IPS DF 4.7 (cell line): ENCODE results near the gene DECR2.

Experiments
- DNase-seq: peaks from one replicate; pipeline ENCODE4 v3.0.0-alpha.2; 2013; ENCODE audit warnings: low spot score; ENCODE audit errors: extremely low read depth

The DECR2 gene

DNA sequence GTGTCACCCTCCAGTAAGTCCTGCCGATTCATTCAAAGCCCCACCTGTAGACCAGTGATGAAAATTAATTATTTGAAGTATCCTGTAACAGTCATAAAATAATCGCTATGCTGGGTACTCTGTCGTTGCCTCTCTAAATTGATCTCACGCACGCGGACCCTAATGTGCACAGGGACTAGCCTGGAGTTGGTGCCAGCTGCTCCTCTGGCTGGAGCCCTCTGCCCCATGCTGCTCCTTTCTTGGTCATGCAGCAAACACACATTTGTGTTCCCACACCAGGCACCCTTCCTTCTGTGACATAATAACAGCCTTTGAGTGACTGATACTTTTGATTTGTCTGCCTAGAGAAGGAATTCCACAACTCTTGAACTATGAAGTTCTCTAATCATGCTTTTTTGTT, 39.8 kb downstream of the DECR2 start:
- no peak for DNase-seq

DNA sequence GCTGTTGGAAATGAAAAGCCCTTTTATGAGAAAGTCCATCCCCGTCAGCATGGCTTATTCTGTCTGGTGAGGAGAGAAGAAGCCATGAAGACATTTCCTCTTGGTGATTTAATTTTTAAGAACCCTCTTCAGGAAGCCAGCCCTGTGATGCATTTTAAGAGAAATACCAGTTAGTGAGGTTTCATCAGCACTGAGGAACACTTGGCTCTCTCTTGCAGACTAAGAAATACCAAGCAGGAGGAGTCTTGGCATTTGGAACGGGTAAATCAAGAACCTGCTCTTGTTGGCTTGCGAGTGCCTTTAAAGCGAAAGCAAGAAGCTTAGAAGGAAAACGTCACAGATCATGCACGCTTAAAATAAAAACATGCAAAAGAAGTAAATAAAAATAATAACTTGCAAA, 41.3 kb downstream of the DECR2 start:
- DNase-seq, result no peak

DNA sequence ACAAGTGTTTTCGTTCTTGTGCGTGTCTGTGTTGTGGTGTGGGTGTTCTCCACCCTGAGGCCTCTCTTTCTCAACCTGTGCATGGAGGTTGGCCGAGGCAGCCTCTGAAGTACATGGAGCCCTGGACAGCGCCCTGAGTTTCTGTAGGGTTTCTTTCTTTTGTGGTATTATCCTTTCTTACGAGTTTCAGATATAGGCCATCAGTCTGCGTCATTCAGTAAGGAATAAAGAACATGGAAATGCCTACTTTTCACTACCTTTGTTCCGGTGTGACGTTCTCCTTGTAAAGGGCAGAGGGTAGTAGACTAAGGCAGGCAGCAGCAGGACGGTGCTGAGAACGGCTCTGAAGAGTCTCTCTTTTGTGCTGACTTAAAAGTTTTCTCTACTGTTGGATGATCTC, 42.3 kb downstream of the DECR2 start:
- DNase-seq, result no peak

DNA sequence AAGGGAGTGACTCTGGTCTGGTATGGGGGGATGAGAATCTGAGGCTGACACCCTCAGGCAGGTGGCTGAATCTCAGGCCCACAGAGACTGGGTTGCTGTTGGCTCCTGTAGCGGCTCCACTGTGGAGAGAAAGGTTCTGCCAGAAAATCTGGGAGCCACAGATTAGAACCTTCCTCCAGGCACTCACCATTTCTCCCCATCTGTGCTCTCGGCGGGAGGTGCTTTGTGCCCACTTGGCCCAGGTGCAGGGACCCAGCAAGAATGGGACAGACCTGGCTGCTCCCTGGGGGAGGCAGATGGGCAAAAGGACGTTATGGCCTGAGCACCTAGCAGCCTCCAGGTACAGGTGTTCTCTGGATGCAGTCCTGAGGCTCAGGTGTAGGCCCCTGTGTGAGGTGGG, 43.9 kb downstream of the DECR2 start:
- DNase-seq, result no peak

DNA sequence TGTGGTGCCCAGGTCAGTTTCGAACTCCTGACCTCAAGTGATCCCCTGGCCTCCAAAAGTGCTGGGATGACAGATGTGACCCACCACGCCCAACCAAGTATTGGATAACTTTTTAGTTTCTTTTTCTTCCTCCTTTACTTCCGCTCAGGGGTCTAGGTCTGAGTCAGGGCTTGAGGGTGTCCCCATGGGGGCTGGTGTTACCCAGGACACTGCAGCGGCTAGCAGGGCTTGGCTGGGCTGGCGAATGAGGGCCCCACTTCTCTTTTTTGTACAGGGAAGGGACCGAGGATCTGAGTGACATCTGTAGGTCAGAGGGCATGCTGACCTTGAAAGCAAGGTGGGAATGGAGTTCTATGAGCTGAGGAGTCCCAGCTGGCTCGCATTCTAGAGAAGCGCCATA, 48.7 kb downstream of the DECR2 start:
- no peak for DNase-seq

DNA sequence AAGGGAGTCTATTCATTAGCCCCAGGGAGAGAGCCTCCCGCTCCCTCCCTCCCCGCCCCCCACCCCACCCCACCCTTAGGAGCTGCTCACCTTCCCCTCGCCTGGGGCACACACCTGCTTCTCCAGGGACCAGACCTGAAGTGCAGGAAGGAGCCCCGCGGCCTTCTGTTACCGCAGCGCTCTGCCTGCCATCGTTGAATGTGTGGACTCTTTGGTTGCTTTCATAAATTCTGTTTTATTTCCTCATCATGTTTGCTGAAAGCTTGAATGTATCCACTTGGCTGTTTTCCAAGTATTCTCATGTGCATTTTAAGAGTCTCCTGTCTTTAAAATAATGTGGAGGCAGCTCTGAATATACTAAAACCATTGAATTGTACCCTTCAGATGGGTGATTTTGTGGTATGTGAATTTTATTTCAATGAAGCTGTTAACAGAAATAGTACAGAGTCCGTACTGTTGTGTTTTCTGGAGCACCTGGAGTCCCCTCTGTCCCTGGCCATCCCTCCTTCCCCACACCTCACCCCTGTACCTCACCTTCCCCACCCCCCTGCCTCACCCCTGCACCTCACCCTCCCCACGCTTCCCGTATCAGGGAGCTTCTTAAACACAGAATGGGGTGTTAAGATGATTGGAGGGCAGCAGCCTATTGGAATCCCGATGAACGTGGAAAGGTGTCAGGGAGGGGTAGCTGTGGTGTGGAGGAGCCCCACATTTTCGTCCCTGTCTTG, 49.3 kb downstream of the DECR2 start:
- no peak for DNase-seq

DNA sequence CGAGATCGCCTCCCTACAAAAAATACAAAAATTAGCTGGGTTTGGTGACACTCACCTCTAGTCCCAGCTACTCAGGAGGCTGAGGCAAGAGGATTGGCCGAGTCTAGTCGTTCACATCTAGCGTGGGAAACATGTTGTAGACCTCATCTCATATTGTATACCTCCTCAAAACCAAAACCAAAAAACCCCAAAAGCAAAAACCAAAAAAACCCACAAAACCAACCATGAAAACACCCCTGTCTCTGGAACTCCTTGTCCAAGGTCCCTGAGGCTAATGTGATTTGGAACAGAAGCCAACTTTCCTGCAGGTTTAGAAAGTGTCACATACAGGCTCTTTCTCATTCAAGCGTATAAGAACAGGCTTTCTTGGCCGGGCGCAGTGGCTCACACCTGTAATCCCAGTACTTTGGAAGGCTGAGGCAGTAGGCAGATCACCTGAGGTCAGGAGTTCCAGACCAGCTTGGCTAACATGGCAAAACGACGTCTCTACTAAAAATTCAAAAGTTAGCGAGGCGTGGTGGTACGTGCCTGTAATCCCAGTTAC, 52.8 kb downstream of the DECR2 start:
- no peak for DNase-seq

DNA sequence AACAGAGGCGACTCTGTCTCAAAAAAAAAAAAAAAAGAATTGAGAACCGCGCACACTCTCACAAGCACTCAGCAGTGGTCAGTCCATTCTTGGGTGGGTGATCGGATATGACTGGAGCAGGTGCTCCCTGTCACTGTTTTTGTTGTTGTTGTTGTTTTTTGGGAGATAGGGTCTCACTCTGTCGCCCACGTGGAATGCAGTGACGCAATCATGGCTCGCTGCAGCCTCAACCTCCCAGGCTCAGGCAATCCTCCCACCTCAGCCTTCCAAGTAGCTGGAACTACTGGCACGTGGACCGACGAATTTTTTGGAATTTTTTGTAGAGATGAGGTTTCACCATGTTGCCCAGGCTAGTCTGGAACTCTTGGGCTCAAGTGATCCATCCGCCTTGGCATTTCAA, 53.8 kb downstream of the DECR2 start:
- DNase-seq, result no peak

DNA sequence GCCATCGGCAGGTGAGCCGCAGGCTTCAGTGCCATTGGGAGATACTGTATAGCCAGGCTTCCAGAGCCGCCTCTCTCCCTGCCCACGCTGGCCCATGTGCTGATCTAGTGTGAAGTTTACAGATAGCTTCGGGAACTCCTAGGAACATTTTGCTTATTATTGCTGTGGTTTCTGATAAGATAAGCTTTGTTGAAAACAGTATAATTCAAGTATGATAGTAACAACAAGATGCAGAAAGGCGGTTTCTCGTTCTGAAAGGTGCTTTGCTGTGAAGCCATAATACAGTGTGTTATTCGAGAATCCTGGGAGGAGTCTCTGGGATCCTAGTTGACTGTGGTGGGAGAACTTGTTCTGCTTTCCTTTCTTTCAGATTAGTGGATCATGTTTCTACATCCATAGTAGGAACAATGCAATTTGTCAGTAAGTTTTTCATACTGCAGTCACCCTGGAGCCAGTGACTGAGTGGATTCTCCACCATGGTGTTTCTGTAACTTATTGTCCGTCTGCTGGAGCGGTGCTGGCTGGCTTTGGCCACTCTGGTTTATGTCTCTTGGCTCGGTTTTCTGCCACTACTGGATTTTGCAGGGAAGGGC, 55.3 kb downstream of the DECR2 start:
- DNase-seq, result no peak

DNA sequence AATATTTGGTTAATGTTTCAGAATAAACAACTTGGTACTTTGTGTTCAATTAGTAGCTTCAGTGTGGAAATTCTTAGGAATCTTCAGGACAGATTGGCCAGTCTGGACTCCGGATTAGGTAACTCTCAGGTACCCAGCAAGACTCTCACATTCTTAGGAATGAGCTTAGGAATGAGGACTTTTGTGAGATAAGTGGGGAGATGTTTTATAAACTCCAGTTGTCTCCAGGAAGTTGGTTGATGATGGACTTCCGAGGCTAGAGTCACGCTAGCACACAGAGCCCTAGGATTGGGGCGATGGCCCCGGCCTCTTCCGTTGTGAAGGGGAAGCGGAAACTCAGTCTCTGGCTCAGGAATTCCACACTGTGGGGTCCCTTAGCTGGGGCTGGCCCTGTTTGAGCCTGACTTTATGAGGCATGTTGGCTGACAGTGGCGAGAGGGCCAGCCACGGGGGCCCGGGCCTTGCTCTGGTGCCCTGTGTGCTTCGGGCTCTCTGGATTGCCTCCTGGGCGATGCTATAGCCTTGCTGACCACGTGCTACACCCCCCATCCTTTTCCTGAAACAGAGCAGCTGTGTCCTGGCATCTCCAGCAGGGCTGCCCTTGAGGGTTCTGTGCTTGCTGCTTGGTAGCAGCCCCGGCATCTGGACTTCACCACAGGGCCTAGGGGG, 56.2 kb downstream of the DECR2 start:
- no peak for DNase-seq

DNA sequence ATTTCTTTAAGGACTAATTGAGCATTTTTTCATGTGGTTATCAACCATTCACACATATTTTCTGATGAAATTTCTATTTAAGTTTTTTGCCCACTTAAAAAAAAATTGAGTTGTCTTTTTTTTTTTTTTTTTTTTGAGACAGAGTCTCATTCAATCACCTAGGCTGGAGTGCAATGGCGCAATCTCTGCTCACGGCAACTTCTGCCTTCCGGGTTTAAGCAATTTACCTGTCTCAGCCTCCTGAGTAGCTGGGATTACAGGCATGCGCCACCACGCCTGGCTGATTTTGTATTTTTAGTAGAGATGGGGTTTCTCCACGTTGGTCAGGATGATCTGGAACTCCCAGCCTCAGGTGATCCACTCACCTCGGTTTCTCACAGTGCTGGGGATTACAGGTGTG, 58.1 kb downstream of the DECR2 start:
- DNase-seq, result no peak

DNA sequence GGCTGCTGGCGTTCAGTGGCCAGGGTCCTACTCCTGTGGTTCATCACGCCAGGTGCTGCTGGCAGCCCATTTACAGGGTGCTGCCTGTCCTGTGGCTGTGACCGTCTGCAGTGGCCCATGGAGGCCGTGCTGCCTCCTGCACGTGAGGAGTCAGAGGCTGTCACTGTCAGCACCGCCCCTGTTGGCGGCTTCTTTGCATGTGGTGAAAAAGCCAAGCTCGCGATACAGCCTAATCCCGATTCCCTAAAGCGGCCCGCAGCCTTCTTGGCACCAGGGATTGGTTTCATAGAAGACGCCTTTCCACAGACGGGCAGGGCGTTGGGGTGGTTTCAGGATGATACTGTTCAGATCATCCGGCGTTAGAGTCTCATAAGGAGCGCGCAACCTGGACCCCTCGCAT, 59.1 kb downstream of the DECR2 start:
- no peak for DNase-seq
